OCI-LY7 (cell line): ENCODE results near the gene DKK2.

ENCODE experiments used
- CTCF ChIP-seq: fragments of 200-600 bp; sonication (generic); conservative IDR thresholded peaks from 2 replicates; pipeline ENCODE4 v1.5.1; 2014; ENCODE audit warnings: mild to moderate bottlenecking, antibody characterized with exemption, low read length, moderate library complexity, mixed read lengths
- EZH2phosphoT487 ChIP-seq: fragments of 200-600 bp; sonication (generic); IDR thresholded peaks from 2 replicates; pipeline ENCODE4 v1.6.1; 2018; ENCODE audit warnings: low read depth, borderline replicate concordance, mild to moderate bottlenecking, mixed run types, antibody characterized with exemption, low read length, moderate library complexity, mixed read lengths

DNA sequence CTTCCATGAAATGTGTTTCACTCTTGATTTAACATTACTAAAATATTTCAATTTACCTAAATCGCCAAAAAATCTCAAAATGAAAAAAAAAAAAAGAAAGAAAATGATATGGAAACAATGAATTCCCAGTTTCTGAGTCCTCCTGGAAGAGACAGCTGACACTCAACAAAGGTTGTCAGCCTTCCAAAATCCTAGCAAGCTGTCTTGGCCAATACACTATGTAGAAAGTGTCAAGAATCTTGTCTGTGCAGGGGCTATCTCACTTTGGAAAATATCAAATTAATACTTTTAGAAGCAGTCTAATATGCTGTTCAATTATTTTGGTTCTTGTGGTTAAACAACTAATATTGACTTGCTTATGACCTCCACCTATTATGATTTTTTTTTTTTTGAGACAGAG lies 8.7 kb downstream of the DKK2 start:
- TF ChIP-seq CTCF (no peak), EZH2phosphoT487 (no peak)
